ENCODE measurements around the gene HIVEP2. TPM values are rescaled to one million over a fixed set of nuclear protein-coding genes. Genes with fewer than 3 reads are reported as not detected.

HIVEP2 gene
- total RNA-seq, 1 experiment from 2014 or later: 9.1 TPM

- no peak overlapping the region for H3K27ac ChIP-seq (ENCODE audit: low read length)
- no peaks in the 10 kb centered on the region for H4K20me1 ChIP-seq (ENCODE audit: low read length)
- H3K27me3 ChIP-seq (ENCODE audit: low read length): no peaks in the 10 kb centered on the region
- no peak overlapping the region for H3K9ac ChIP-seq (ENCODE audit: low read length)
- no peaks in the 10 kb centered on the region for H3F3A ChIP-seq (ENCODE audit: low read length, unreplicated experiment)
- no peaks in the 10 kb centered on the region for H3K9me3 ChIP-seq (ENCODE audit: low read length)
- no peaks in the 10 kb centered on the region for H3K9me2 ChIP-seq (replicated peaks; ENCODE audit: low read length)
- H3K36me3 ChIP-seq (ENCODE audit: low read depth, low read length): no peaks in the 10 kb centered on the region
- no peak for ATAC-seq
- peaks cover 38% of the 10 kb centered on the region for H3K79me2 ChIP-seq (ENCODE audit: low read length)
- ChIA-PET POLR2A (ENCODE audit: unreplicated experiment) (no interaction called here), CTCF (no interaction called here)
- H3K4me3 ChIP-seq (ENCODE audit: low read length): no peak overlapping the region
- no peak for DNase-seq
- no TSS peak for BruUV-seq (replicated peaks)
- no peak overlapping the region for H3K4me2 ChIP-seq (ENCODE audit: low read length)
- H3K4me1 ChIP-seq (ENCODE audit: insufficient read depth, low read length): peaks cover 20% of the 10 kb centered on the region
- no peak overlapping the region for H2AFZ ChIP-seq (ENCODE audit: low read length)
- intact Hi-C loops (cut with micrococcal nuclease): no loop called here
- TF ChIP-seq EZH2 (IDR thresholded peaks at IDR 0.05; ENCODE audit: low read length, unreplicated experiment) (no peak), CTCF (conservative IDR thresholded peaks at IDR 0.05; ENCODE audit: low read depth, low read length) (no peak), EZH2phosphoT487 (IDR thresholded peaks at IDR 0.05; ENCODE audit: borderline replicate concordance, low read length) (no peak)
These were observed 76.8 kb downstream of the HIVEP2 start for GRCh38 chr6:142867988-142868812.

GRCh38 chr6:142867355-142867801 is 77.6 kb downstream of the HIVEP2 start:
- Histone ChIP-seq H3K27me3 (ENCODE audit: low read length) (no peaks in the 10 kb centered on the region), H3K4me2 (ENCODE audit: low read length) (no peak overlapping the region), H3K9me2 (replicated peaks; ENCODE audit: low read length) (no peaks in the 10 kb centered on the region), H4K20me1 (ENCODE audit: low read length) (no peaks in the 10 kb centered on the region), H3K4me3 (ENCODE audit: low read length) (no peak overlapping the region), H2AFZ (ENCODE audit: low read length) (no peak overlapping the region), H3K27ac (ENCODE audit: low read length) (no peak overlapping the region), H3K4me1 (ENCODE audit: insufficient read depth, low read length) (peaks cover 16% of the 10 kb centered on the region), H3F3A (ENCODE audit: low read length, unreplicated experiment) (no peaks in the 10 kb centered on the region), H3K9ac (ENCODE audit: low read length) (no peak overlapping the region), H3K79me2 (ENCODE audit: low read length) (peaks cover 29% of the 10 kb centered on the region), H3K36me3 (ENCODE audit: low read depth, low read length) (no peaks in the 10 kb centered on the region), H3K9me3 (ENCODE audit: low read length) (no peaks in the 10 kb centered on the region)
- no TSS peak for BruUV-seq (replicated peaks)
- POLR2A ChIA-PET (ENCODE audit: unreplicated experiment): no interaction called here
- ATAC-seq (no peak), DNase-seq (no peak)
- no peak for TF ChIP-seq CTCF (conservative IDR thresholded peaks at IDR 0.05; ENCODE audit: low read depth, low read length)
- no peak for TF ChIP-seq EZH2phosphoT487 (IDR thresholded peaks at IDR 0.05; ENCODE audit: borderline replicate concordance, low read length)
- TF ChIP-seq EZH2 (IDR thresholded peaks at IDR 0.05; ENCODE audit: low read length, unreplicated experiment): no peak
- intact Hi-C loops (cut with micrococcal nuclease): no loop called here
- CTCF ChIA-PET: no interaction called here

GRCh38 chr6:142863981-142864380 is 81.0 kb downstream of the HIVEP2 start:
- Histone ChIP-seq H3K4me2 (ENCODE audit: low read length) (no peak overlapping the region), H3K4me1 (ENCODE audit: insufficient read depth, low read length) (no peaks in the 10 kb centered on the region), H2AFZ (ENCODE audit: low read length) (no peak overlapping the region), H4K20me1 (ENCODE audit: low read length) (no peaks in the 10 kb centered on the region), H3K9me3 (ENCODE audit: low read length) (no peaks in the 10 kb centered on the region), H3K4me3 (ENCODE audit: low read length) (no peak overlapping the region), H3K9ac (ENCODE audit: low read length) (no peak overlapping the region), H3K9me2 (replicated peaks; ENCODE audit: low read length) (no peaks in the 10 kb centered on the region), H3K79me2 (ENCODE audit: low read length) (peaks cover 14% of the 10 kb centered on the region; the same call in 1 of the 2 replicates), H3K27me3 (ENCODE audit: low read length) (no peaks in the 10 kb centered on the region), H3K27ac (ENCODE audit: low read length) (no peak overlapping the region), H3F3A (ENCODE audit: low read length, unreplicated experiment) (no peaks in the 10 kb centered on the region), H3K36me3 (ENCODE audit: low read depth, low read length) (no peaks in the 10 kb centered on the region)
- ChIA-PET POLR2A (ENCODE audit: unreplicated experiment) (no interaction called here), CTCF (interaction anchor here (0.6 kb wide), 1 partner anchor 48 kb away, joined by 3 read pairs; no protein-coding TSS in a partner anchor)
- BruUV-seq (replicated peaks): no TSS peak
- intact Hi-C loops (cut with micrococcal nuclease): no loop called here
- DNase-seq (no peak), ATAC-seq (no peak)
- TF ChIP-seq EZH2 (IDR thresholded peaks at IDR 0.05; ENCODE audit: low read length, unreplicated experiment): no peak
- no peak for TF ChIP-seq EZH2phosphoT487 (IDR thresholded peaks at IDR 0.05; ENCODE audit: borderline replicate concordance, low read length)
- TF ChIP-seq CTCF (conservative IDR thresholded peaks at IDR 0.05; ENCODE audit: low read depth, low read length): no peak

All from PC-3 (cell line).